MM.1S (cell line): ENCODE results near the gene MRTFA.

Experiments used
- DNase-seq: peaks from one replicate; pipeline ENCODE4 v3.0.0-alpha.2; 2015
- H2AFZ ChIP-seq: fragments of 300-600 bp; sonication (generic); 2 replicates; pipeline ENCODE4 v1.6.0; 2016; ENCODE audit warnings: antibody characterized with exemption, low read length
- H3F3A ChIP-seq: fragments of 300-600 bp; sonication (generic); 2 replicates; pipeline ENCODE4 v1.6.1; 2016; ENCODE audit warnings: mild to moderate bottlenecking, antibody characterized with exemption, low read length, moderate library complexity, mixed read lengths; ENCODE audit not compliant: insufficient read depth
- H3K27ac ChIP-seq: fragments of 300-600 bp; sonication (generic); 2 replicates; pipeline ENCODE4 v1.5.1; 2016; ENCODE audit warnings: mild to moderate bottlenecking, low read length
- H3K27me3 ChIP-seq: fragments of 300-600 bp; sonication (generic); replicated peaks from 2 replicates; pipeline ENCODE4 v1.6.0; 2016; ENCODE audit warnings: low read length; ENCODE audit not compliant: insufficient read depth
- H3K36me3 ChIP-seq: fragments of 300-600 bp; sonication (generic); replicated peaks from 2 replicates; pipeline ENCODE4 v1.6.1; 2016; ENCODE audit warnings: mild to moderate bottlenecking, low read length, mixed read lengths; ENCODE audit not compliant: insufficient read depth
- H3K4me1 ChIP-seq: fragments of 300-600 bp; sonication (generic); 2 replicates; pipeline ENCODE4 v1.6.1; 2016; ENCODE audit warnings: low read length, mixed read lengths
- H3K4me2 ChIP-seq: fragments of 300-600 bp; sonication (generic); 2 replicates; pipeline ENCODE4 v1.6.0; 2016; ENCODE audit warnings: low read depth, low read length
- H3K4me3 ChIP-seq: fragments of 300-600 bp; sonication (generic); 2 replicates; pipeline ENCODE4 v1.5.1; 2016; ENCODE audit warnings: low read length, mixed read lengths
- H3K79me2 ChIP-seq: fragments of 300-600 bp; sonication (generic); 2 replicates; pipeline ENCODE4 v1.6.1; 2016; ENCODE audit warnings: mixed run types, low read length, mixed read lengths
- H3K9ac ChIP-seq: fragments of 300-600 bp; sonication (generic); 2 replicates; pipeline ENCODE4 v1.6.1; 2016; ENCODE audit warnings: low read length, mixed read lengths
- H3K9me2 ChIP-seq: fragments of 300-600 bp; sonication (generic); replicated peaks from 2 replicates; pipeline ENCODE4 v1.6.1; 2016; ENCODE audit warnings: mild to moderate bottlenecking, low read length, mixed read lengths; ENCODE audit not compliant: insufficient read depth
- H3K9me3 ChIP-seq: fragments of 300-600 bp; sonication (generic); replicated peaks from 2 replicates; pipeline ENCODE4 v1.6.1; 2016; ENCODE audit warnings: mild to moderate bottlenecking, low read length, mixed read lengths; ENCODE audit not compliant: insufficient read depth
- H4K20me1 ChIP-seq: fragments of 300-600 bp; sonication (generic); 2 replicates; pipeline ENCODE4 v1.6.1; 2016; ENCODE audit warnings: mild to moderate bottlenecking, low read length, moderate library complexity, mixed read lengths; ENCODE audit not compliant: insufficient read depth
- CTCF ChIP-seq: fragments of 300-600 bp; sonication (generic); IDR thresholded peaks from 2 replicates; pipeline ENCODE4 v1.5.1; 2016; ENCODE audit warnings: antibody characterized with exemption, low read length, mixed read lengths
- EZH2 ChIP-seq: fragments of 300-600 bp; sonication (generic); optimal IDR thresholded peaks from 2 replicates; pipeline ENCODE3; 2017; ENCODE audit warnings: low read depth, mild to moderate bottlenecking, antibody characterized with exemption, low read length, mixed read lengths
- EZH2phosphoT487 ChIP-seq: fragments of 300-600 bp; sonication (generic); IDR thresholded peaks from 2 replicates; pipeline ENCODE4 v1.6.1; 2018; ENCODE audit warnings: antibody characterized with exemption, low read length

MRTFA gene

GRCh38 chr22:40681451-40681850, 44.9 kb upstream of the MRTFA start:
- peaks cover 10% of the 10 kb centered on the region for H3K27me3 ChIP-seq
- no peaks in the 10 kb centered on the region for H3K9me2 ChIP-seq
- H3K4me3 ChIP-seq = no peak overlapping the region
- H3F3A ChIP-seq = no peaks in the 10 kb centered on the region
- H3K9me3 ChIP-seq = no peaks in the 10 kb centered on the region
- no peaks in the 10 kb centered on the region for H3K4me1 ChIP-seq
- H3K9ac ChIP-seq = no peak overlapping the region
- H4K20me1 ChIP-seq = no peaks in the 10 kb centered on the region
- H3K79me2 ChIP-seq = no peaks in the 10 kb centered on the region
- no peaks in the 10 kb centered on the region for H3K36me3 ChIP-seq
- TF ChIP-seq CTCF (no peak), EZH2phosphoT487 (no peak), EZH2 (no peak)
- H3K27ac ChIP-seq = no peak overlapping the region
- no peak overlapping the region for H2AFZ ChIP-seq
- no peak for DNase-seq
- no peak overlapping the region for H3K4me2 ChIP-seq

GRCh38 chr22:40680819-40681183, 44.3 kb upstream of the MRTFA start:
- Histone ChIP-seq H3K9ac (no peak overlapping the region), H3K27me3 (peaks cover 10% of the 10 kb centered on the region), H3K36me3 (no peaks in the 10 kb centered on the region), H3K79me2 (no peaks in the 10 kb centered on the region), H3K27ac (no peak overlapping the region), H3K4me3 (no peak overlapping the region), H3K9me2 (no peaks in the 10 kb centered on the region), H3F3A (no peaks in the 10 kb centered on the region), H3K4me1 (no peaks in the 10 kb centered on the region), H3K4me2 (no peak overlapping the region), H4K20me1 (no peaks in the 10 kb centered on the region), H2AFZ (no peak overlapping the region), H3K9me3 (no peaks in the 10 kb centered on the region)
- no peak for DNase-seq
- no peak for TF ChIP-seq EZH2phosphoT487
- no peak for TF ChIP-seq EZH2
- TF ChIP-seq CTCF = no peak

- Histone ChIP-seq H3K4me2 (no peak overlapping the region), H3K79me2 (no peaks in the 10 kb centered on the region), H3K36me3 (no peaks in the 10 kb centered on the region), H3K27ac (no peak overlapping the region), H3K27me3 (peaks cover 10% of the 10 kb centered on the region), H3F3A (no peaks in the 10 kb centered on the region), H3K9me2 (no peaks in the 10 kb centered on the region), H3K4me3 (no peak overlapping the region), H3K9me3 (no peaks in the 10 kb centered on the region), H3K4me1 (no peaks in the 10 kb centered on the region), H3K9ac (no peak overlapping the region), H2AFZ (no peak overlapping the region), H4K20me1 (no peaks in the 10 kb centered on the region)
- TF ChIP-seq CTCF = no peak
- no peak for TF ChIP-seq EZH2phosphoT487
- no peak for TF ChIP-seq EZH2
- DNase-seq = no peak
These were observed 43.7 kb upstream of the MRTFA start for GRCh38 chr22:40679964-40680818.
